GM12874 (cell line): ENCODE measurements around the gene MYH11.

ENCODE experiments used
- CTCF ChIP-seq: IDR thresholded peaks from 2 replicates; pipeline ENCODE4 v1.5.1; 2011; ENCODE audit warnings: low read depth, mild to moderate bottlenecking, control low read depth, low read length, moderate library complexity; ENCODE audit not compliant: insufficient read depth

Gene MYH11

GRCh38 chr16:15701975-15702970 lies 154.6 kb downstream of the MYH11 start:
- no peak for TF ChIP-seq CTCF

- TF ChIP-seq CTCF = no peak
Observed at GRCh38 chr16:15701367-15701766, 155.5 kb downstream of the MYH11 start.

GRCh38 chr16:15699819-15700218 lies 157.0 kb downstream of the MYH11 start:
- TF ChIP-seq CTCF = no peak

GRCh38 chr16:15694499-15694898 lies 162.3 kb downstream of the MYH11 start:
- TF ChIP-seq CTCF = no peak

GRCh38 chr16:15691046-15691445 lies 165.8 kb downstream of the MYH11 start:
- TF ChIP-seq CTCF = no peak

GRCh38 chr16:15690296-15690695 lies 166.5 kb downstream of the MYH11 start:
- TF ChIP-seq CTCF = no peak

- TF ChIP-seq CTCF = no peak
Observed at GRCh38 chr16:15689290-15689689, 167.5 kb downstream of the MYH11 start.
